HL-60 (cell line): ENCODE results near the gene PTRHD1.

Source experiments
- CTCF ChIP-seq: IDR thresholded peaks from one replicate; pipeline ENCODE4 v1.5.1; 2011; ENCODE audit warnings: low read length, control low read depth, inconsistent platforms; ENCODE audit not compliant: insufficient read depth
- GABPA ChIP-seq: IDR thresholded peaks from 2 replicates; pipeline ENCODE4 v1.6.1; 2012; ENCODE audit warnings: low read depth
- REST ChIP-seq: IDR thresholded peaks from 2 replicates; pipeline ENCODE4 v1.6.1; 2012; ENCODE audit warnings: low read depth; ENCODE audit not compliant: insufficient replicate concordance

GRCh38 chr2:24771061-24771460 lies 22.1 kb downstream of the PTRHD1 start:
- TF ChIP-seq CTCF: no peak
- TF ChIP-seq REST: no peak
- TF ChIP-seq GABPA: no peak
